DND-41 (cell line): ENCODE data around the gene RBFOX2.
A peak's percentile ranks its signal among the peaks of the same experiment; 100 is the strongest.

Experiments
- ATAC-seq: fragments of 200-7000 bp; cut with Tn5 transposase; 3 replicates; pipeline ENCODE4 v1.9.1; 2021; ENCODE audit warnings: low read depth; ENCODE audit not compliant: insufficient read depth
- DNase-seq: peaks from one replicate; pipeline ENCODE4 v3.0.0-alpha.2; 2020
- H2AFZ ChIP-seq: 2 replicates; pipeline ENCODE4 v1.6.0; 2012; ENCODE audit warnings: low read depth, low read length
- H3K27ac ChIP-seq: 2 replicates; pipeline ENCODE4 v1.5.1; 2012; ENCODE audit warnings: low read length, inconsistent platforms
- H3K27me3 ChIP-seq: fragments of 200-600 bp; sonication (generic); 2 replicates; pipeline ENCODE4 v1.6.0; 2012; ENCODE audit warnings: low read length, mild to moderate bottlenecking, inconsistent platforms; ENCODE audit not compliant: insufficient read depth, poor library complexity
- H3K36me3 ChIP-seq: 2 replicates; pipeline ENCODE4 v1.5.1; 2012; ENCODE audit warnings: low read length, inconsistent platforms; ENCODE audit not compliant: insufficient read depth
- H3K4me1 ChIP-seq: 2 replicates; pipeline ENCODE4 v1.5.1; 2012; ENCODE audit warnings: mild to moderate bottlenecking, low read length; ENCODE audit not compliant: insufficient read depth
- H3K4me2 ChIP-seq: 2 replicates; pipeline ENCODE4 v1.6.0; 2012; ENCODE audit warnings: mild to moderate bottlenecking, moderate library complexity, low read length, inconsistent platforms; ENCODE audit not compliant: insufficient read depth
- H3K4me3 ChIP-seq, 2 experiments: fragments of 200-600 bp in 1 of 2; shearing (Covaris generic) in 1 of 2; 2 replicates each; pipeline ENCODE4 v1.5.1; 2012 to 2016; ENCODE audit warnings: inconsistent platforms in 2 of 2, low read length in 2 of 2, mild to moderate bottlenecking in 2 of 2, low read depth in 1 of 2, moderate library complexity in 1 of 2
- H3K79me2 ChIP-seq: 2 replicates; pipeline ENCODE4 v1.6.0; 2012; ENCODE audit warnings: low read length, inconsistent platforms; ENCODE audit not compliant: insufficient read depth
- H3K9ac ChIP-seq: 2 replicates; pipeline ENCODE4 v1.6.0; 2012; ENCODE audit warnings: low read depth, mild to moderate bottlenecking, inconsistent platforms, low read length, moderate library complexity
- H3K9me3 ChIP-seq: 2 replicates; pipeline ENCODE4 v1.5.1; 2012; ENCODE audit warnings: low read length, moderate library complexity, mild to moderate bottlenecking, inconsistent platforms; ENCODE audit not compliant: insufficient read depth, severe bottlenecking
- H4K20me1 ChIP-seq: 2 replicates; pipeline ENCODE4 v1.6.0; 2012; ENCODE audit warnings: low read length; ENCODE audit not compliant: insufficient read depth
- EZH2 ChIP-seq: IDR thresholded peaks from 3 replicates; pipeline ENCODE4 v1.6.1; 2012; ENCODE audit warnings: borderline replicate concordance, low read depth, mild to moderate bottlenecking, moderate library complexity, low read length, inconsistent platforms; ENCODE audit not compliant: severe bottlenecking
- TF ChIP-seq, protein P1 (sequence below): IDR thresholded peaks from 2 replicates; pipeline ENCODE4 v1.5.1; 2012; ENCODE audit warnings: borderline replicate concordance, low read length, moderate library complexity, mild to moderate bottlenecking; ENCODE audit not compliant: poor library complexity, severe bottlenecking; ENCODE audit errors: extremely low read depth

RBFOX2 gene

DNA sequence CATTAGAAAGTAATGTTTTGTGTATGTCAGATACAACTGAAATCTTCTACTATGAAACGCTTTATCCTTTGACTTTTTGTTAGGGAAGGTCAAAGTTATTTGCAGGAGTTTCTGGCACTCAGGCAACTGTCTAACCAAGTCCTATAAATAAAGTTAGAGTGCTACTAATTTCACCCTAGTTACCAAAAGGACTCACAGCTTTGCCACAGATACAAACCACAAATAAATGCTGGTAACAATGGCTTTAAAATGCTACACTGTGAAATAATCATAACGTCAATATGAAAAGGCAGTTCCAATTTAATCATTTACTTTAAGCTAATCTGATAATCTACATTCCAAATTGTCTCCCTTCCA, 124.3 kb downstream of the RBFOX2 start:
- Histone ChIP-seq H3K27me3 (peaks cover 5% of the 10 kb centered on the region), H3K9ac (no peak overlapping the region), H3K36me3 (no peaks in the 10 kb centered on the region), H3K4me1 (peaks cover 20% of the 10 kb centered on the region), H3K4me2 (no peak overlapping the region), H3K79me2 (no peaks in the 10 kb centered on the region), H3K9me3 (no peaks in the 10 kb centered on the region), H3K27ac (no peak overlapping the region), H2AFZ (no peak overlapping the region), H4K20me1 (no peaks in the 10 kb centered on the region), H3K4me3 (no peak overlapping the region)
- DNase-seq (no peak), ATAC-seq (no peak)
- no peak for TF ChIP-seq EZH2
- TF ChIP-seq, protein P1, sequence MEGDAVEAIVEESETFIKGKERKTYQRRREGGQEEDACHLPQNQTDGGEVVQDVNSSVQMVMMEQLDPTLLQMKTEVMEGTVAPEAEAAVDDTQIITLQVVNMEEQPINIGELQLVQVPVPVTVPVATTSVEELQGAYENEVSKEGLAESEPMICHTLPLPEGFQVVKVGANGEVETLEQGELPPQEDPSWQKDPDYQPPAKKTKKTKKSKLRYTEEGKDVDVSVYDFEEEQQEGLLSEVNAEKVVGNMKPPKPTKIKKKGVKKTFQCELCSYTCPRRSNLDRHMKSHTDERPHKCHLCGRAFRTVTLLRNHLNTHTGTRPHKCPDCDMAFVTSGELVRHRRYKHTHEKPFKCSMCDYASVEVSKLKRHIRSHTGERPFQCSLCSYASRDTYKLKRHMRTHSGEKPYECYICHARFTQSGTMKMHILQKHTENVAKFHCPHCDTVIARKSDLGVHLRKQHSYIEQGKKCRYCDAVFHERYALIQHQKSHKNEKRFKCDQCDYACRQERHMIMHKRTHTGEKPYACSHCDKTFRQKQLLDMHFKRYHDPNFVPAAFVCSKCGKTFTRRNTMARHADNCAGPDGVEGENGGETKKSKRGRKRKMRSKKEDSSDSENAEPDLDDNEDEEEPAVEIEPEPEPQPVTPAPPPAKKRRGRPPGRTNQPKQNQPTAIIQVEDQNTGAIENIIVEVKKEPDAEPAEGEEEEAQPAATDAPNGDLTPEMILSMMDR = no peak

DNA sequence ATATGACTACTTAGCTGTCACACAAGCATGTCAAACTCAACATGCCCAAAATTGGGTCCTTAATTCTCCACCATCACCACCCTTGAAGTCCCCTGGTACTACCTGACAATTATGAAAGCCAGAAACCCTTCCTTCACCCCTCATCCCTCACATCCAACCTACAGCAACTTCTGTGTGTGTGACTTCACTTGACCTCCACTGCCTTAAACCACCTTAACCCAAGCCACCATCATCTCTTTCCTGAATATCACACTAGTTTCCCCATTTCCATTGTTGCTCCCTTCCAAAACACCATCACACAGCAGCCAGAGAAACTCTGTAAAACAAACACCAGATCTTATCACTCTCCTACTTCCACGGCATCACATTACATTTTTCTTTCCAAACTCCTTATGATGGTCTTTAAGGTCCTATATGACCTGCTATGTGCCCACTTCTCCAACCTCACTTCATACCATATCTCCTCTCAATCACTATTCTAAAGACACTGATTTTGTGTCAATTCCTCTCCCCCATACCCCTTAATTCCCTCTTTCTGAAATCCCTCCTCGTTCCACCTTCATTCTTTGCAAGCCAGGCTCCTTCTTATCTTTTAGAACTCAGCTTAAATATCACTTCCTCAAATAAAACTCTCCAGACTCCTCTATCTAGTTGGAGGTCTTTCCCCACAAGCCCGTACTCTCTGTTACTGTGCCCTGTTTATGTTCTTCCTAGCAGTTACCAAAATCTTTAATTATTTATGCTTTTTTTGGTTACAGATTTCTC, 124.9 kb downstream of the RBFOX2 start:
- Histone ChIP-seq H3K9me3 (no peaks in the 10 kb centered on the region), H3K79me2 (no peaks in the 10 kb centered on the region), H3K4me1 (peaks cover 20% of the 10 kb centered on the region), H3K4me2 (no peak overlapping the region), H3K36me3 (no peaks in the 10 kb centered on the region), H2AFZ (no peak overlapping the region), H3K27ac (no peak overlapping the region), H4K20me1 (no peaks in the 10 kb centered on the region), H3K4me3 (no peak overlapping the region), H3K9ac (no peak overlapping the region), H3K27me3 (peaks cover 5% of the 10 kb centered on the region)
- TF ChIP-seq, protein P1 = no peak
- no peak for TF ChIP-seq EZH2
- ATAC-seq = no peak
- DNase-seq = no peak

DNA sequence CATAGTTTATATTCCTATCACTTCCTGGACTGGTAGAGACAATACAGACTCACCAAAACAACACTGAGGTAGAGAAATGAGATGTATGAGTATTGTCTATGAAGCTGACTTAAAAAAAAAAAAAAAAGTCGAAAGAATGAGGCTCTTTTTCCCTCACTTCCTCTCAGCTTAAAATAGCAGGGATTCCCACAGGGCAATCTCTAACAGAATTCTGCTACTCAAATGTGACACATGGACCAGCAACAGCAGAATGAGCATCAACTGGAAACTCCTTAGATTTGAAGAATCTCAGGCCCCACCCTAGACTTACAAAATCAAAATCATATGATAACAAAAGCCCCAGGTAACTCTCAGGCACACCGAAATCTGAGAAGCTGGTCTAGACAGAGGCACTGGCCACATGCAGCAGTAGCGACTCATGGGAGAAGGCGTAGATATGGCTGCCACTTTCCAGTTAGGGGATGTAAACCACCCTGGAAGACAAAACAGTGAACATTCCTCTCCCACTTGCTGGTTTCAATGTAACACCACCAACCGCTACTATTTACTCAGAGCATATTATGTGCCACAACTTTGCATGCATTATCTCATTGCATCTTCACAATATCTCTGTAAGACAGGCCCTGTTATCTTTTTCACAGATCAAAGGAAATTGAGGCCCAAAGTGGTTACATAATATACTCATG, 128.0 kb downstream of the RBFOX2 start:
- peak; percentile 62 for ATAC-seq
- Histone ChIP-seq H3K9me3 (no peaks in the 10 kb centered on the region), H3K4me2 (no peak overlapping the region), H2AFZ (no peak overlapping the region), H3K4me3 (no peak overlapping the region), H3K4me1 (peaks cover 20% of the 10 kb centered on the region), H3K27ac (no peak overlapping the region), H3K79me2 (no peaks in the 10 kb centered on the region), H3K27me3 (peaks cover 5% of the 10 kb centered on the region), H3K9ac (no peak overlapping the region), H4K20me1 (no peaks in the 10 kb centered on the region), H3K36me3 (no peaks in the 10 kb centered on the region)
- TF ChIP-seq, protein P1 = no peak
- no peak for TF ChIP-seq EZH2
- DNase-seq = no peak
